Stimulated activated CD8-positive, alpha-beta memory T cell treated with anti-CD3 and anti-CD28 coated beads, Interleukin-4, amount 100 ng/mL, for 24 hours (primary cell): ENCODE measurements around the gene CELF4.

Experiments used
- DNase-seq: peaks from one replicate; pipeline ENCODE4 v3.0.0-alpha.2; 2020; ENCODE audit warnings: low read depth

The CELF4 gene

GRCh38 chr18:37493352-37493935 is 72.2 kb downstream of the CELF4 start:
- DNase-seq: no peak

GRCh38 chr18:37492952-37493351 is 72.6 kb downstream of the CELF4 start:
- DNase-seq: no peak

- no peak for DNase-seq
Measured at GRCh38 chr18:37491526-37491925, 74.1 kb downstream of the CELF4 start.

GRCh38 chr18:37489998-37490397 is 75.6 kb downstream of the CELF4 start:
- no peak for DNase-seq

- DNase-seq: no peak
Measured at GRCh38 chr18:37489011-37489410, 76.6 kb downstream of the CELF4 start.

GRCh38 chr18:37487400-37487867 is 78.2 kb downstream of the CELF4 start:
- no peak for DNase-seq

GRCh38 chr18:37486848-37487247 is 78.8 kb downstream of the CELF4 start:
- DNase-seq: no peak

GRCh38 chr18:37484983-37485834 is 80.4 kb downstream of the CELF4 start:
- no peak for DNase-seq

GRCh38 chr18:37483984-37484819 is 81.4 kb downstream of the CELF4 start:
- no peak for DNase-seq

- no peak for DNase-seq
Measured at GRCh38 chr18:37483221-37483971, 82.2 kb downstream of the CELF4 start.

GRCh38 chr18:37482433-37482832 is 83.2 kb downstream of the CELF4 start:
- no peak for DNase-seq

GRCh38 chr18:37482002-37482401 is 83.6 kb downstream of the CELF4 start:
- no peak for DNase-seq

GRCh38 chr18:37481491-37481890 is 84.1 kb downstream of the CELF4 start:
- no peak for DNase-seq

- no peak for DNase-seq
Measured at GRCh38 chr18:37481072-37481471, 84.5 kb downstream of the CELF4 start.

- no peak for DNase-seq
Measured at GRCh38 chr18:37476611-37477295, 88.8 kb downstream of the CELF4 start.

GRCh38 chr18:37476182-37476581 is 89.4 kb downstream of the CELF4 start:
- no peak for DNase-seq

- no peak for DNase-seq
Measured at GRCh38 chr18:37473195-37473840, 92.3 kb downstream of the CELF4 start.

- no peak for DNase-seq
Measured at GRCh38 chr18:37471637-37472036, 94.0 kb downstream of the CELF4 start.

GRCh38 chr18:37470986-37471385 is 94.6 kb downstream of the CELF4 start:
- no peak for DNase-seq

- DNase-seq: no peak
Measured at GRCh38 chr18:37467002-37467662, 98.5 kb downstream of the CELF4 start.
